NT2/D1 (cell line): ENCODE data around the gene TEX19.

ENCODE experiments used
- DNase-seq: peaks from one replicate; pipeline ENCODE4 v3.0.0-alpha.2; 2011; ENCODE audit warnings: low read depth, low spot score
- H3K27me3 ChIP-seq: 2 replicates; pipeline ENCODE4 v1.6.0; 2011; ENCODE audit warnings: mild to moderate bottlenecking; ENCODE audit not compliant: insufficient read length, insufficient read depth
- H3K36me3 ChIP-seq: 2 replicates; pipeline ENCODE4 v1.6.1; 2011; ENCODE audit warnings: mild to moderate bottlenecking, low read length, mixed read lengths; ENCODE audit not compliant: insufficient read depth, insufficient read length
- H3K4me1 ChIP-seq: 2 replicates; pipeline ENCODE4 v1.5.1; 2011; ENCODE audit not compliant: insufficient read depth, insufficient read length
- H3K4me3 ChIP-seq: 2 replicates; pipeline ENCODE4 v1.5.1; 2011; ENCODE audit warnings: low read depth; ENCODE audit not compliant: insufficient read length
- H3K9ac ChIP-seq: 2 replicates; pipeline ENCODE4 v1.6.0; 2011; ENCODE audit warnings: low read depth; ENCODE audit not compliant: insufficient read length
- H3K9me3 ChIP-seq: 2 replicates; pipeline ENCODE4 v1.5.1; 2011; ENCODE audit warnings: mild to moderate bottlenecking, low read length; ENCODE audit not compliant: insufficient read depth
- SUZ12 ChIP-seq: IDR thresholded peaks from 2 replicates; pipeline ENCODE4 v1.6.1; 2011; ENCODE audit not compliant: insufficient read length, insufficient read depth; ENCODE audit errors: extremely low read depth
- YY1 ChIP-seq: IDR thresholded peaks from 2 replicates; pipeline ENCODE4 v1.6.1; 2011; ENCODE audit not compliant: insufficient read length, insufficient read depth
- ZNF274 ChIP-seq: IDR thresholded peaks from 2 replicates; pipeline ENCODE4 v1.6.1; 2011; ENCODE audit warnings: mild to moderate bottlenecking, low read depth, low read length

Gene TEX19

GRCh38 chr17:82358465-82359350 lies at the start of gene TEX19:
TEX19 (plus strand) TSS chr17:82359247; CDS start chr17:82362151, 2,904 bp downstream.
- Histone ChIP-seq H3K4me1 (peaks cover 14% of the 10 kb centered on the region), H3K9me3 (no peaks in the 10 kb centered on the region), H3K36me3 (no peaks in the 10 kb centered on the region), H3K4me3 (no peak within 1 kb of the TSS), H3K9ac (no peak within 1 kb of the TSS), H3K27me3 (peaks cover 20% of the 10 kb centered on the region)
- DNase-seq = no peak
- TF ChIP-seq SUZ12 = no peak
- no peak for TF ChIP-seq YY1
- TF ChIP-seq ZNF274 = no peak

- TF ChIP-seq YY1 = no peak
- no peak for TF ChIP-seq SUZ12
- no peak for TF ChIP-seq ZNF274
- Histone ChIP-seq H3K27me3 (peaks cover 2% of the 10 kb centered on the region), H3K4me1 (peaks cover 14% of the 10 kb centered on the region), H3K36me3 (no peaks in the 10 kb centered on the region), H3K4me3 (no peak overlapping the region), H3K9ac (no peak overlapping the region), H3K9me3 (no peaks in the 10 kb centered on the region)
- DNase-seq = no peak
Observed at GRCh38 chr17:82309656-82310570, 49.1 kb upstream of the TEX19 start.

- H3K4me3 ChIP-seq = no peak overlapping the region
- DNase-seq = no peak
- peaks cover 2% of the 10 kb centered on the region for H3K27me3 ChIP-seq
- H3K36me3 ChIP-seq = no peaks in the 10 kb centered on the region
- no peaks in the 10 kb centered on the region for H3K9me3 ChIP-seq
- H3K4me1 ChIP-seq = peaks cover 14% of the 10 kb centered on the region
- TF ChIP-seq YY1 = no peak
- H3K9ac ChIP-seq = no peak overlapping the region
Observed at GRCh38 chr17:82310877-82311276, 48.2 kb upstream of the TEX19 start.

GRCh38 chr17:82311971-82312370 lies 47.1 kb upstream of the TEX19 start:
- Histone ChIP-seq H3K36me3 (no peaks in the 10 kb centered on the region), H3K4me3 (no peak overlapping the region), H3K9me3 (no peaks in the 10 kb centered on the region), H3K9ac (no peak overlapping the region), H3K4me1 (peaks cover 20% of the 10 kb centered on the region), H3K27me3 (peaks cover 2% of the 10 kb centered on the region)
- TF ChIP-seq SUZ12 = no peak
- no peak for DNase-seq

GRCh38 chr17:82313195-82314011 lies 45.6 kb upstream of the TEX19 start:
- H3K27me3 ChIP-seq = peaks cover 2% of the 10 kb centered on the region
- no peak overlapping the region for H3K9ac ChIP-seq

GRCh38 chr17:82314012-82314726 lies 44.9 kb upstream of the TEX19 start:
- no peaks in the 10 kb centered on the region for H3K36me3 ChIP-seq
- no peak overlapping the region for H3K4me3 ChIP-seq
- peaks cover 6% of the 10 kb centered on the region for H3K9me3 ChIP-seq
- H3K9ac ChIP-seq = peak overlapping the region; percentile 37
- DNase-seq = no peak
- peaks cover under 1% of the 10 kb centered on the region for H3K27me3 ChIP-seq
- H3K4me1 ChIP-seq = peaks cover 33% of the 10 kb centered on the region
- TF ChIP-seq SUZ12 (no peak), YY1 (no peak), ZNF274 (no peak)

More at GRCh38 chr17:82313195-82314011, 45.6 kb upstream of the TEX19 start:
- Histone ChIP-seq H3K4me3 (no peak overlapping the region), H3K9me3 (no peaks in the 10 kb centered on the region), H3K4me1 (peaks cover 30% of the 10 kb centered on the region), H3K36me3 (no peaks in the 10 kb centered on the region)
- TF ChIP-seq ZNF274 (no peak), YY1 (no peak), SUZ12 (no peak)
- DNase-seq = no peak
